DOHH2 (cell line): ENCODE measurements around the gene ATP8A2.

ENCODE experiments used
- H3F3A ChIP-seq: fragments of 200-600 bp; sonication (generic), shearing (Covaris generic); 2 replicates; pipeline ENCODE4 v1.6.0; 2016; ENCODE audit warnings: antibody characterized with exemption, mild to moderate bottlenecking; ENCODE audit not compliant: control insufficient read depth, insufficient read depth
- H3K27ac ChIP-seq: fragments of 200-600 bp; sonication (generic); 2 replicates; pipeline ENCODE4 v1.5.1; 2014; ENCODE audit warnings: low read depth, mild to moderate bottlenecking, low read length, moderate library complexity
- H3K27me3 ChIP-seq: fragments of 200-600 bp; sonication (generic); 2 replicates; pipeline ENCODE4 v1.6.1; 2014; ENCODE audit warnings: mild to moderate bottlenecking, low read length, mixed read lengths; ENCODE audit not compliant: control insufficient read depth
- H3K36me3 ChIP-seq: fragments of 200-600 bp; sonication (generic); 2 replicates; pipeline ENCODE4 v1.6.1; 2014; ENCODE audit warnings: mild to moderate bottlenecking, low read length, moderate library complexity, mixed read lengths; ENCODE audit not compliant: control insufficient read depth
- H3K4me1 ChIP-seq: fragments of 200-600 bp; sonication (generic); 2 replicates; pipeline ENCODE4 v1.6.1; 2014; ENCODE audit warnings: mild to moderate bottlenecking, low read length, mixed read lengths; ENCODE audit not compliant: control insufficient read depth
- H3K4me2 ChIP-seq: fragments of 200-600 bp; sonication (generic); 2 replicates; pipeline ENCODE4 v1.6.0; 2014; ENCODE audit warnings: mild to moderate bottlenecking, low read length, moderate library complexity
- H3K4me3 ChIP-seq: fragments of 200-600 bp; sonication (generic); 2 replicates; pipeline ENCODE4 v1.5.1; 2014; ENCODE audit warnings: mild to moderate bottlenecking, low read length, mixed read lengths
- H3K79me2 ChIP-seq: fragments of 200-600 bp; sonication (generic); 2 replicates; pipeline ENCODE4 v1.6.1; 2014; ENCODE audit warnings: mild to moderate bottlenecking, low read length, mixed read lengths; ENCODE audit not compliant: control insufficient read depth
- H3K9me2 ChIP-seq: fragments of 200-600 bp; sonication (generic); replicated peaks from 2 replicates; pipeline ENCODE4 v1.6.1; 2014; ENCODE audit warnings: mild to moderate bottlenecking, low read length, mixed read lengths; ENCODE audit not compliant: control insufficient read depth
- H3K9me3 ChIP-seq: fragments of 200-600 bp; sonication (generic); 2 replicates; pipeline ENCODE4 v1.6.1; 2014; ENCODE audit warnings: antibody characterized with exemption, low read length, mixed read lengths; ENCODE audit not compliant: control insufficient read depth, insufficient read depth
- H4K20me1 ChIP-seq: fragments of 200-600 bp; sonication (generic); 2 replicates; pipeline ENCODE4 v1.6.0; 2014; ENCODE audit warnings: low read depth, mild to moderate bottlenecking, antibody characterized with exemption, low read length, moderate library complexity; ENCODE audit not compliant: control insufficient read depth, insufficient read depth
- CTCF ChIP-seq: fragments of 200-600 bp; sonication (generic); IDR thresholded peaks from one replicate; pipeline ENCODE4 v1.5.1; 2014; ENCODE audit warnings: antibody characterized with exemption, mild to moderate bottlenecking, low read depth, low read length; ENCODE audit not compliant: poor library complexity, severe bottlenecking
- EZH2phosphoT487 ChIP-seq: fragments of 200-600 bp; sonication (generic); IDR thresholded peaks from 2 replicates; pipeline ENCODE4 v1.6.1; 2017; ENCODE audit warnings: borderline replicate concordance, mild to moderate bottlenecking, antibody characterized with exemption, low read length, moderate library complexity, mixed read lengths

ATP8A2 gene

GRCh38 chr13:25742220-25742619 is 370.4 kb downstream of the ATP8A2 start:
- no peaks in the 10 kb centered on the region for H3K4me1 ChIP-seq
- H3K4me2 ChIP-seq: no peak overlapping the region
- H3K27ac ChIP-seq: no peak overlapping the region
- H4K20me1 ChIP-seq: no peaks in the 10 kb centered on the region
- TF ChIP-seq CTCF: no peak
- TF ChIP-seq EZH2phosphoT487: no peak
- no peaks in the 10 kb centered on the region for H3K9me3 ChIP-seq
- no peaks in the 10 kb centered on the region for H3K27me3 ChIP-seq
- no peaks in the 10 kb centered on the region for H3F3A ChIP-seq
- H3K36me3 ChIP-seq: no peaks in the 10 kb centered on the region
- no peaks in the 10 kb centered on the region for H3K9me2 ChIP-seq
- no peaks in the 10 kb centered on the region for H3K79me2 ChIP-seq
- no peak overlapping the region for H3K4me3 ChIP-seq

GRCh38 chr13:25743421-25743820 is 371.6 kb downstream of the ATP8A2 start:
- Histone ChIP-seq H4K20me1 (no peaks in the 10 kb centered on the region), H3K9me3 (no peaks in the 10 kb centered on the region), H3K36me3 (no peaks in the 10 kb centered on the region), H3K4me2 (no peak overlapping the region), H3K4me3 (no peak overlapping the region), H3K9me2 (no peaks in the 10 kb centered on the region), H3K4me1 (no peaks in the 10 kb centered on the region), H3K79me2 (no peaks in the 10 kb centered on the region), H3F3A (no peaks in the 10 kb centered on the region), H3K27me3 (no peaks in the 10 kb centered on the region), H3K27ac (no peak overlapping the region)
- TF ChIP-seq EZH2phosphoT487: no peak
- TF ChIP-seq CTCF: no peak

GRCh38 chr13:25744178-25744577 is 372.4 kb downstream of the ATP8A2 start:
- Histone ChIP-seq H3K9me2 (no peaks in the 10 kb centered on the region), H3K27me3 (no peaks in the 10 kb centered on the region), H3K4me3 (no peak overlapping the region), H3K79me2 (no peaks in the 10 kb centered on the region), H3K4me1 (no peaks in the 10 kb centered on the region), H3K27ac (no peak overlapping the region), H3K36me3 (no peaks in the 10 kb centered on the region), H3F3A (no peaks in the 10 kb centered on the region), H3K4me2 (no peak overlapping the region), H4K20me1 (no peaks in the 10 kb centered on the region), H3K9me3 (no peaks in the 10 kb centered on the region)
- TF ChIP-seq EZH2phosphoT487 (no peak), CTCF (no peak)

DNA sequence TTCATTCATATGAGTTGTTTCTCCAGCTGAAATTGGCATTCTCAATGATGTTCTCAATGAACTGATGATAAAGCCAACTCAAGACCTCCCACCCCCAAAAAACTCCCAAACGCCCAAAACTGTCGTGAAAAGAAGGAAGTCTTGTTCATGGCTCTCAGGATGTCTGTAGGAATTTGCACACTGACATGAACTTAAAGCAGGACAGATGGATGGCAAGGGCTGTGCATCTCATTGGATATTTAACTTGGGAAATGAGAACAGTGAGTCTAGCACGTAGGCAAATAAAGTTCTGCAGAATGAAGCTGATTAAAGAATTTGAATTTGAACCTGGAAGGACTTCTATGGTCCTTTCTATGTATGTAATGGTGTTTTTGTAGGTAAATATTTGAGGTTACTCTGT is 374.4 kb downstream of the ATP8A2 start:
- Histone ChIP-seq H3F3A (no peaks in the 10 kb centered on the region), H3K9me3 (no peaks in the 10 kb centered on the region), H3K4me2 (no peak overlapping the region)

More for the DNA sequence above, 374.4 kb downstream of the ATP8A2 start:
- H3K27me3 ChIP-seq: no peaks in the 10 kb centered on the region
- no peak overlapping the region for H3K27ac ChIP-seq
- no peaks in the 10 kb centered on the region for H3K79me2 ChIP-seq
- H4K20me1 ChIP-seq: no peaks in the 10 kb centered on the region
- H3K4me1 ChIP-seq: no peaks in the 10 kb centered on the region
- H3K4me3 ChIP-seq: no peak overlapping the region
- H3K9me2 ChIP-seq: no peaks in the 10 kb centered on the region
- TF ChIP-seq CTCF: no peak
- no peak for TF ChIP-seq EZH2phosphoT487
- no peaks in the 10 kb centered on the region for H3K36me3 ChIP-seq
